ENCODE measurements around the gene PDIA6. TPM values are rescaled to one million over a fixed set of nuclear protein-coding genes. Genes with fewer than 3 reads are reported as not detected.

PDIA6 gene
- total and polyA plus RNA-seq, 2 of the 4 experiments (the other 2 are of a cell fraction): 204 to 349 TPM

DNA sequence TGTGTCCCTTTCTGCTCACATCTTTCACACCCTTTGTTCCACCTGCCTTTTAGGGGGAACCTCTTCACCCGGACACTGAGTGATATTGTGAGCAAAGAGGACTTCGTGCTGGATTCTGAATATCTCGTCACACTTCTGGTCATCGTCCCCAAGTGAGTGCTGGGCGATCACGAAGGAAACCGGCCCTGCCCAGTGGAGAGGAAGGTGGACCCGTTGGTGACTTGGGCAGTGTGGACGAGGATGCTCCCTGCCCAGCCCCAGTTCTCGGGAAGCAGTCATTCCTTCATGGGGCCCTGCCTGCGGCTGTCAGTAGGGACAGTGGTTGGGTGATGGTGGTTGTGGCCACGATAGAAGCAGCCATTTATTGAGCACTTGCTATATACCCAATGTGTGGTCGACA, 40.8 kb downstream of the PDIA6 start:
- no peak overlapping the region for H3K4me3 ChIP-seq (ENCODE audit: insufficient read depth, low read depth, low read length)
- H4K20me1 ChIP-seq (ENCODE audit: insufficient read depth, low read length): no peaks in the 10 kb centered on the region
- H2AK9ac ChIP-seq (replicated peaks; ENCODE audit: low read depth, low read length, poor library complexity): no peak overlapping the region
- H3K4ac ChIP-seq (ENCODE audit: low read depth, low read length): no peak overlapping the region
- H3K23ac ChIP-seq (ENCODE audit: low read depth, low read length): no peak overlapping the region
- BruUV-seq (replicated peaks): no TSS peak
- H3K9me3 ChIP-seq (ENCODE audit: control insufficient read depth, insufficient read depth, low read length): no peaks in the 10 kb centered on the region
- H3K14ac ChIP-seq (replicated peaks; ENCODE audit: low read depth, low read length): no peak overlapping the region
- H3K18ac ChIP-seq (ENCODE audit: low read depth, low read length): no peak overlapping the region
- no peak overlapping the region for H3K9ac ChIP-seq (ENCODE audit: low read depth, low read length)
- in situ Hi-C loops (cut with MboI; ENCODE audit: low sequenced_read_pairs): no loop called here
- dilution Hi-C loops (cut with HindIII; ENCODE audit: low sequenced_read_pairs, unreplicated experiment): no loop called here
- CTCF ChIA-PET: no interaction called here
- H2AK5ac ChIP-seq (ENCODE audit: low read depth, low read length): no peak overlapping the region
- H4K91ac ChIP-seq (ENCODE audit: insufficient read depth, low read depth, low read length): no peak overlapping the region
- H3K9me1 ChIP-seq (ENCODE audit: insufficient read depth, low read length): no peaks in the 10 kb centered on the region
- no peaks in the 10 kb centered on the region for H3K79me1 ChIP-seq (ENCODE audit: low read depth in 1 of 2, low read length in 2 of 2)
- H3K27me3 ChIP-seq (ENCODE audit: control insufficient read depth, insufficient read depth, low read length): peaks cover 18% of the 10 kb centered on the region; the same call in 1 of the 2 replicates
- no peak overlapping the region for H2BK120ac ChIP-seq (ENCODE audit: low read depth, low read length)
- no peak overlapping the region for H2BK15ac ChIP-seq (ENCODE audit: low read depth, low read length)
- H3K27ac ChIP-seq (ENCODE audit: insufficient read depth, low read length): no peak overlapping the region
- no peaks in the 10 kb centered on the region for H3K36me3 ChIP-seq (ENCODE audit: control insufficient read depth, insufficient read depth, low read length)
- H4K5ac ChIP-seq (ENCODE audit: low read depth, low read length): no peak overlapping the region
- intact Hi-C loops (cut with micrococcal nuclease): no loop called here
- no peak overlapping the region for H3K56ac ChIP-seq (ENCODE audit: extremely low read depth, insufficient read depth, low read length)
- H3K4me1 ChIP-seq (ENCODE audit: control insufficient read depth, insufficient read depth, low read length): no peaks in the 10 kb centered on the region
- DNase-seq: no peak
- no peak for TF ChIP-seq MAZ (IDR thresholded peaks at IDR 0.05; ENCODE audit: borderline replicate concordance, low read depth, low read length)
- no peak for TF ChIP-seq RFX5 (IDR thresholded peaks at IDR 0.05; ENCODE audit: low read depth, low read length)
- no peak for TF ChIP-seq FOS (IDR thresholded peaks at IDR 0.05; ENCODE audit: low read depth, low read length)
- no peak for TF ChIP-seq RCOR1 (IDR thresholded peaks at IDR 0.05; ENCODE audit: insufficient replicate concordance, low read length)
- no peak for TF ChIP-seq BHLHE40 (IDR thresholded peaks at IDR 0.05; ENCODE audit: low read depth, low read length)
- TF ChIP-seq, protein P1, sequence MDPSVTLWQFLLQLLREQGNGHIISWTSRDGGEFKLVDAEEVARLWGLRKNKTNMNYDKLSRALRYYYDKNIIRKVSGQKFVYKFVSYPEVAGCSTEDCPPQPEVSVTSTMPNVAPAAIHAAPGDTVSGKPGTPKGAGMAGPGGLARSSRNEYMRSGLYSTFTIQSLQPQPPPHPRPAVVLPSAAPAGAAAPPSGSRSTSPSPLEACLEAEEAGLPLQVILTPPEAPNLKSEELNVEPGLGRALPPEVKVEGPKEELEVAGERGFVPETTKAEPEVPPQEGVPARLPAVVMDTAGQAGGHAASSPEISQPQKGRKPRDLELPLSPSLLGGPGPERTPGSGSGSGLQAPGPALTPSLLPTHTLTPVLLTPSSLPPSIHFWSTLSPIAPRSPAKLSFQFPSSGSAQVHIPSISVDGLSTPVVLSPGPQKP (IDR thresholded peaks at IDR 0.05; ENCODE audit: borderline replicate concordance, low read depth, low read length): no peak
- no peak for TF ChIP-seq RAD21 (IDR thresholded peaks at IDR 0.05; ENCODE audit: low read length)
- no peak for TF ChIP-seq CHD1 (IDR thresholded peaks at IDR 0.05; ENCODE audit: low read depth, low read length)
- no peak for TF ChIP-seq POLR2A (IDR thresholded peaks at IDR 0.05; ENCODE audit: low read depth, low read length)
- TF ChIP-seq, protein P2, sequence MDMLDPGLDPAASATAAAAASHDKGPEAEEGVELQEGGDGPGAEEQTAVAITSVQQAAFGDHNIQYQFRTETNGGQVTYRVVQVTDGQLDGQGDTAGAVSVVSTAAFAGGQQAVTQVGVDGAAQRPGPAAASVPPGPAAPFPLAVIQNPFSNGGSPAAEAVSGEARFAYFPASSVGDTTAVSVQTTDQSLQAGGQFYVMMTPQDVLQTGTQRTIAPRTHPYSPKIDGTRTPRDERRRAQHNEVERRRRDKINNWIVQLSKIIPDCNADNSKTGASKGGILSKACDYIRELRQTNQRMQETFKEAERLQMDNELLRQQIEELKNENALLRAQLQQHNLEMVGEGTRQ (IDR thresholded peaks at IDR 0.05; ENCODE audit: low read depth, low read length): no peak
- TF ChIP-seq, protein P3, sequence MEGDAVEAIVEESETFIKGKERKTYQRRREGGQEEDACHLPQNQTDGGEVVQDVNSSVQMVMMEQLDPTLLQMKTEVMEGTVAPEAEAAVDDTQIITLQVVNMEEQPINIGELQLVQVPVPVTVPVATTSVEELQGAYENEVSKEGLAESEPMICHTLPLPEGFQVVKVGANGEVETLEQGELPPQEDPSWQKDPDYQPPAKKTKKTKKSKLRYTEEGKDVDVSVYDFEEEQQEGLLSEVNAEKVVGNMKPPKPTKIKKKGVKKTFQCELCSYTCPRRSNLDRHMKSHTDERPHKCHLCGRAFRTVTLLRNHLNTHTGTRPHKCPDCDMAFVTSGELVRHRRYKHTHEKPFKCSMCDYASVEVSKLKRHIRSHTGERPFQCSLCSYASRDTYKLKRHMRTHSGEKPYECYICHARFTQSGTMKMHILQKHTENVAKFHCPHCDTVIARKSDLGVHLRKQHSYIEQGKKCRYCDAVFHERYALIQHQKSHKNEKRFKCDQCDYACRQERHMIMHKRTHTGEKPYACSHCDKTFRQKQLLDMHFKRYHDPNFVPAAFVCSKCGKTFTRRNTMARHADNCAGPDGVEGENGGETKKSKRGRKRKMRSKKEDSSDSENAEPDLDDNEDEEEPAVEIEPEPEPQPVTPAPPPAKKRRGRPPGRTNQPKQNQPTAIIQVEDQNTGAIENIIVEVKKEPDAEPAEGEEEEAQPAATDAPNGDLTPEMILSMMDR (conservative IDR thresholded peaks at IDR 0.05; ENCODE audit: low read depth, low read length): no peak
- no peak for TF ChIP-seq SMC3 (IDR thresholded peaks at IDR 0.05; ENCODE audit: low read depth, low read length)
- TF ChIP-seq MXI1 (IDR thresholded peaks at IDR 0.05; ENCODE audit: borderline replicate concordance, low read depth, low read length): no peak
- no peak for TF ChIP-seq NFE2L2 (IDR thresholded peaks at IDR 0.05; ENCODE audit: low read depth, low read length)
- no peak for TF ChIP-seq CEBPB (IDR thresholded peaks at IDR 0.05; ENCODE audit: low read depth, low read length)
- no peak for TF ChIP-seq MAFK (IDR thresholded peaks at IDR 0.05; ENCODE audit: low read depth, low read length)
- ATAC-seq (ENCODE audit: low read depth): no peak
- H2BK20ac ChIP-seq (ENCODE audit: low read depth, low read length): no peak overlapping the region
- POLR2A ChIA-PET (ENCODE audit: unreplicated experiment): no interaction called here
- no peak overlapping the region for H4K8ac ChIP-seq (ENCODE audit: low read depth in 2 of 2, low read length in 2 of 2)
- no peak overlapping the region for H3K4me2 ChIP-seq (ENCODE audit: low read depth, low read length)
- H2BK5ac ChIP-seq (ENCODE audit: low read depth, low read length, poor library complexity, severe bottlenecking): no peak overlapping the region
- WGBS, 2 experiments (ENCODE audit: extremely low coverage in 2 of 2, insufficient read length in 1 of 2): 93% methylated on average over 5 of the region's 13 CpGs; no CpG with 5 or more reads in 1 of the 2 experiments
- H2AFZ ChIP-seq (replicated peaks; ENCODE audit: low read length, poor library complexity): no peak overlapping the region
